ENCODE data around the gene ARHGEF39. TPM values are rescaled to one million over a fixed set of nuclear protein-coding genes. Genes with fewer than 3 reads are reported as not detected.
A peak's percentile ranks its signal among the peaks of the same experiment; 100 is the strongest.

The ARHGEF39 gene
- total and polyA plus RNA-seq, 2 experiments from 2014 or later: 5.6 to 12.6 TPM

- no peaks in the 10 kb centered on the region for H3K27me3 ChIP-seq
- no peaks in the 10 kb centered on the region for H3K9me3 ChIP-seq (ENCODE audit: low read depth)
- DNase-seq (ENCODE audit: low read depth in 1 of 2, low spot score in 1 of 2): no peak
- H3K4me1 ChIP-seq (ENCODE audit: low read depth): no peaks in the 10 kb centered on the region
- H3K4me3 ChIP-seq: no peak overlapping the region
- peak overlapping the region; percentile 31 for H3K27ac ChIP-seq
- H3K36me3 ChIP-seq: peaks cover 26% of the 10 kb centered on the region
- TF ChIP-seq, protein P1, sequence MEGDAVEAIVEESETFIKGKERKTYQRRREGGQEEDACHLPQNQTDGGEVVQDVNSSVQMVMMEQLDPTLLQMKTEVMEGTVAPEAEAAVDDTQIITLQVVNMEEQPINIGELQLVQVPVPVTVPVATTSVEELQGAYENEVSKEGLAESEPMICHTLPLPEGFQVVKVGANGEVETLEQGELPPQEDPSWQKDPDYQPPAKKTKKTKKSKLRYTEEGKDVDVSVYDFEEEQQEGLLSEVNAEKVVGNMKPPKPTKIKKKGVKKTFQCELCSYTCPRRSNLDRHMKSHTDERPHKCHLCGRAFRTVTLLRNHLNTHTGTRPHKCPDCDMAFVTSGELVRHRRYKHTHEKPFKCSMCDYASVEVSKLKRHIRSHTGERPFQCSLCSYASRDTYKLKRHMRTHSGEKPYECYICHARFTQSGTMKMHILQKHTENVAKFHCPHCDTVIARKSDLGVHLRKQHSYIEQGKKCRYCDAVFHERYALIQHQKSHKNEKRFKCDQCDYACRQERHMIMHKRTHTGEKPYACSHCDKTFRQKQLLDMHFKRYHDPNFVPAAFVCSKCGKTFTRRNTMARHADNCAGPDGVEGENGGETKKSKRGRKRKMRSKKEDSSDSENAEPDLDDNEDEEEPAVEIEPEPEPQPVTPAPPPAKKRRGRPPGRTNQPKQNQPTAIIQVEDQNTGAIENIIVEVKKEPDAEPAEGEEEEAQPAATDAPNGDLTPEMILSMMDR (IDR thresholded peaks at IDR 0.05; ENCODE audit: low read depth, low read length): no peak
These were observed 14.9 kb upstream of the ARHGEF39 start for GRCh38 chr9:35679766-35680330.

DNA sequence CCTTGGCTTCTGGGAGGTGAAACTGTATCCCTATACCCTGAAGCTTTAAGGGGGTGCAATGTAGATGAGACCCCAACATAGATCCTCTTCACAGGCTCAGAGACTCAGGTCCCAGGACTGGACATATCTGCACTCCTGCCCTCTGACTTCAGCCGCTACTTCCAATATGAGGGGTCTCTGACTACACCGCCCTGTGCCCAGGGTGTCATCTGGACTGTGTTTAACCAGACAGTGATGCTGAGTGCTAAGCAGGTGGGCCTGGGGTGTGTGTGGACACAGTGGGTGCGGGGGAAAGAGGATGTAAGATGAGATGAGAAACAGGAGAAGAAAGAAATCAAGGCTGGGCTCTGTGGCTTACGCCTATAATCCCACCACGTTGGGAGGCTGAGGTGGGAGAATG is 14.1 kb upstream of the ARHGEF39 start:
- Histone ChIP-seq H3K4me3 (no peak overlapping the region), H3K36me3 (peaks cover 19% of the 10 kb centered on the region), H3K4me1 (ENCODE audit: low read depth) (no peaks in the 10 kb centered on the region), H3K9me3 (ENCODE audit: low read depth) (no peaks in the 10 kb centered on the region), H3K27ac (no peak overlapping the region), H3K27me3 (no peaks in the 10 kb centered on the region)
- no peak for DNase-seq (ENCODE audit: low read depth in 1 of 2, low spot score in 1 of 2)
- TF ChIP-seq, protein P1 (IDR thresholded peaks at IDR 0.05; ENCODE audit: low read depth, low read length): no peak

GRCh38 chr9:35675732-35676392 is 10.9 kb upstream of the ARHGEF39 start:
- no peaks in the 10 kb centered on the region for H3K9me3 ChIP-seq (ENCODE audit: low read depth)
- DNase-seq (ENCODE audit: low read depth in 1 of 2, low spot score in 1 of 2): peak; percentile 44 to 89
- H3K4me3 ChIP-seq: peak overlapping the region; percentile 23
- no peak overlapping the region for H3K27ac ChIP-seq
- H3K4me1 ChIP-seq (ENCODE audit: low read depth): no peaks in the 10 kb centered on the region
- H3K36me3 ChIP-seq: no peaks in the 10 kb centered on the region
- TF ChIP-seq, protein P1 (IDR thresholded peaks at IDR 0.05; ENCODE audit: low read depth, low read length): peak; percentile 2
- no peaks in the 10 kb centered on the region for H3K27me3 ChIP-seq

DNA sequence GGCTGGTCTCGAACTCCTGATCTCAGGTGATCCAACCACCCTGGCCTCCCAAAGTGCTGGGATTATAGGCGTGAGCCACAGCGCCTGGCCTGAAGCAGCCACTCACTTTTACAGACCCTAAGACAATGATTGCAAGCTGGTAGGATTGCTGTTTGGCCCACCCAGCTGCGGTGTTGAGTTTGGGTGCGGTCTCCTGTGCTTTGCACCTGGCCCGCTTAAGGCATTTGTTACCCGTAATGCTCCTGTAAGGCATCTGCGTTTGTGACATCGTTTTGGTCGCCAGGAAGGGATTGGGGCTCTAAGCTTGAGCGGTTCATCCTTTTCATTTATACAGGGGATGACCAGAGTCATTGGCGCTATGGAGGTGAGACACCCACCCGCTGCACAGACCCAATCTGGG is 10.2 kb upstream of the ARHGEF39 start:
- no peaks in the 10 kb centered on the region for H3K9me3 ChIP-seq (ENCODE audit: low read depth)
- no peak overlapping the region for H3K27ac ChIP-seq
- H3K4me1 ChIP-seq (ENCODE audit: low read depth): no peaks in the 10 kb centered on the region
- H3K27me3 ChIP-seq: no peaks in the 10 kb centered on the region
- no peak for DNase-seq (ENCODE audit: low read depth in 1 of 2, low spot score in 1 of 2)
- H3K4me3 ChIP-seq: peak overlapping the region; percentile 23
- TF ChIP-seq, protein P1 (IDR thresholded peaks at IDR 0.05; ENCODE audit: low read depth, low read length): no peak
- no peaks in the 10 kb centered on the region for H3K36me3 ChIP-seq

DNA sequence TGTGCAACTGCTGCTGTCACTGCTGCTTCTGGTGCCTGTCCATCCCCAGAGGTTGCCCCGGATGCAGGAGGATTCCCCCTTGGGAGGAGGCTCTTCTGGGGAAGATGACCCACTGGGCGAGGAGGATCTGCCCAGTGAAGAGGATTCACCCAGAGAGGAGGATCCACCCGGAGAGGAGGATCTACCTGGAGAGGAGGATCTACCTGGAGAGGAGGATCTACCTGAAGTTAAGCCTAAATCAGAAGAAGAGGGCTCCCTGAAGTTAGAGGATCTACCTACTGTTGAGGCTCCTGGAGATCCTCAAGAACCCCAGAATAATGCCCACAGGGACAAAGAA is 9.0 kb upstream of the ARHGEF39 start:
- Histone ChIP-seq H3K27me3 (no peaks in the 10 kb centered on the region), H3K9me3 (ENCODE audit: low read depth) (no peaks in the 10 kb centered on the region), H3K4me3 (no peak overlapping the region), H3K27ac (no peak overlapping the region), H3K4me1 (ENCODE audit: low read depth) (no peaks in the 10 kb centered on the region), H3K36me3 (no peaks in the 10 kb centered on the region)
- TF ChIP-seq, protein P1 (IDR thresholded peaks at IDR 0.05; ENCODE audit: low read depth, low read length): no peak
- no peak for DNase-seq (ENCODE audit: low read depth in 1 of 2, low spot score in 1 of 2)
